ENCODE data around the gene BEND3.
A peak's percentile ranks its signal among the peaks of the same experiment; 100 is the strongest.
"Not testable (repeated sequence)": the region's sequence is repeated elsewhere in the genome, so short reads cannot be mapped to it uniquely, and the experiment has no call there.

The BEND3 gene

GRCh38 chr6:107114926-107115694, at the start of gene BEND3:
Gene BEND3, minus strand, starts transcription at chr6:107115515. Its CDS starts 16,230 bp downstream, at chr6:107099285.
- peak within 1 kb of the TSS; percentile 84 for H3K9ac ChIP-seq (ENCODE audit: low read depth, low read length, poor library complexity, severe bottlenecking)
- peak within 1 kb of the TSS; percentile 96 for H3K4me2 ChIP-seq (ENCODE audit: low read depth, low read length, poor library complexity, severe bottlenecking)
- peaks cover 5% of the 10 kb centered on the region; the same call in 1 of the 2 replicates for H3F3A ChIP-seq (ENCODE audit: low read depth)
- H4K20me1 ChIP-seq (ENCODE audit: insufficient read depth, low read length, poor library complexity, severe bottlenecking): no peaks in the 10 kb centered on the region
- peaks cover 31% of the 10 kb centered on the region for H3K79me2 ChIP-seq (ENCODE audit: insufficient read depth, low read length)
- no peaks in the 10 kb centered on the region for H3K27me3 ChIP-seq (ENCODE audit: insufficient read depth, low read length, poor library complexity, severe bottlenecking)
- no peaks in the 10 kb centered on the region for H3K9me2 ChIP-seq (replicated peaks; ENCODE audit: low read depth, low read length)
- H2AFZ ChIP-seq (ENCODE audit: low read length): peak within 1 kb of the TSS; percentile 83
- peaks cover 30% of the 10 kb centered on the region for H3K4me1 ChIP-seq (ENCODE audit: insufficient read depth, low read length, poor library complexity, severe bottlenecking)
- no peaks in the 10 kb centered on the region for H3K9me3 ChIP-seq (ENCODE audit: insufficient read depth, low read depth, low read length)
- no peak for TF ChIP-seq CTCF (conservative IDR thresholded peaks at IDR 0.05; ENCODE audit: low read length)
- no peak for TF ChIP-seq EZH2phosphoT487 (IDR thresholded peaks at IDR 0.05; ENCODE audit: borderline replicate concordance)
- H3K36me3 ChIP-seq (ENCODE audit: insufficient read depth, low read length): no peaks in the 10 kb centered on the region
- peak within 1 kb of the TSS; percentile 84 for H3K4me3 ChIP-seq (ENCODE audit: low read length, poor library complexity, severe bottlenecking)

- H3K9ac ChIP-seq (ENCODE audit: low read depth, low read length, poor library complexity, severe bottlenecking); H3K9me3 ChIP-seq (ENCODE audit: insufficient read depth, low read depth, low read length); H3K4me2 ChIP-seq (ENCODE audit: low read depth, low read length, poor library complexity, severe bottlenecking); H3F3A ChIP-seq (ENCODE audit: low read depth); H3K4me1 ChIP-seq (ENCODE audit: insufficient read depth, low read length, poor library complexity, severe bottlenecking); H3K27me3 ChIP-seq (ENCODE audit: insufficient read depth, low read length, poor library complexity, severe bottlenecking); H3K36me3 ChIP-seq (ENCODE audit: insufficient read depth, low read length); H3K79me2 ChIP-seq (ENCODE audit: insufficient read depth, low read length); H2AFZ ChIP-seq (ENCODE audit: low read length); H3K4me3 ChIP-seq (ENCODE audit: low read length, poor library complexity, severe bottlenecking); H4K20me1 ChIP-seq (ENCODE audit: insufficient read depth, low read length, poor library complexity, severe bottlenecking); H3K9me2 ChIP-seq (replicated peaks; ENCODE audit: low read depth, low read length): not testable (repeated sequence)
Measured at GRCh38 chr6:107164299-107164698, 49.0 kb upstream of the BEND3 start.

DNA sequence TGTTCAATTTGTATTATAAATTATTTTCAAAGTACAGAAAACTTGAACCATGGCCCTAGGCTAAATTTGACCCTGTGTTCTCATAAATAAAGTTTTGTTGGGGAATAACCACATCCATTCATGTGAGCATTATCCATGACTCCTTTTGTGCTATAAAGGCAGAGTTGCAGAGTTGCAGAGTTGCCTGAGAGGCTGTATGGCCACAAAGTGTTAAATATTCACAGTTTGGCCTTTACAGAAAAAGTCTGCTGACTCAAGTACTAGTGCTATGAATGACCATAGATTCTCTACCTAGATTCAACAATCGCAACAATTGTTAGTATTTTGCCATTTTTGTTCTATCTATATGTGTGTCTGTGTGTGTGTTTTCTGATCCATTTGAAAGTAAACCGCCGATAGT, 46.2 kb upstream of the BEND3 start:
- H3K27me3 ChIP-seq (ENCODE audit: insufficient read depth, low read length, poor library complexity, severe bottlenecking): no peaks in the 10 kb centered on the region
- H3K4me1 ChIP-seq (ENCODE audit: insufficient read depth, low read length, poor library complexity, severe bottlenecking): no peaks in the 10 kb centered on the region
- no peaks in the 10 kb centered on the region for H4K20me1 ChIP-seq (ENCODE audit: insufficient read depth, low read length, poor library complexity, severe bottlenecking)
- H3F3A ChIP-seq (ENCODE audit: low read depth): no peaks in the 10 kb centered on the region
- no peak overlapping the region for H3K4me3 ChIP-seq (ENCODE audit: low read length, poor library complexity, severe bottlenecking)
- no peak overlapping the region for H3K9ac ChIP-seq (ENCODE audit: low read depth, low read length, poor library complexity, severe bottlenecking)
- no peaks in the 10 kb centered on the region for H3K79me2 ChIP-seq (ENCODE audit: insufficient read depth, low read length)
- H3K9me2 ChIP-seq (replicated peaks; ENCODE audit: low read depth, low read length): no peaks in the 10 kb centered on the region
- no peak overlapping the region for H2AFZ ChIP-seq (ENCODE audit: low read length)
- no peaks in the 10 kb centered on the region for H3K36me3 ChIP-seq (ENCODE audit: insufficient read depth, low read length)
- no peak for TF ChIP-seq CTCF (conservative IDR thresholded peaks at IDR 0.05; ENCODE audit: low read length)
- no peak for TF ChIP-seq EZH2phosphoT487 (IDR thresholded peaks at IDR 0.05; ENCODE audit: borderline replicate concordance)
- H3K9me3 ChIP-seq (ENCODE audit: insufficient read depth, low read depth, low read length): no peaks in the 10 kb centered on the region
- no peak overlapping the region for H3K4me2 ChIP-seq (ENCODE audit: low read depth, low read length, poor library complexity, severe bottlenecking)

DNA sequence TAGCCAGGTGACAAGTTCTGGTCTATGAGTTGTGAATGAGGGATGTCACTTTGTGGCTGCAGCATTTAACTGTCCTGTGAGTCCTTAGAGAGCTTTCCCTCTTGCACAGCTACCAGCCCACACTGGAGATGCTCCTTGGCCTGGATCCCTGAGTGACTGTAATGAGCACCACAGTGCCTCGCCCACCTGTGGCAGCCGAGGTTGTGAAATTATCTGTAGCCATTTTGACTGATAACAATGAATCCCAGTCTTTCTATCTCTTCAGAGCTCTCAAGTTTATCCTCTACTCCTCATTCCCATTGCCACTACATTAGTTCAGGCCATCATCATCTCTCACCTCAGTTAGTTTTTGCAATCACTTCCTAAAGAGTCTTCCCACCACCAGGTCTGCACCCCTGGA, 41.3 kb upstream of the BEND3 start:
- H3K4me2 ChIP-seq (ENCODE audit: low read depth, low read length, poor library complexity, severe bottlenecking): no peak overlapping the region
- no peaks in the 10 kb centered on the region for H3K79me2 ChIP-seq (ENCODE audit: insufficient read depth, low read length)
- no peaks in the 10 kb centered on the region for H3K36me3 ChIP-seq (ENCODE audit: insufficient read depth, low read length)
- no peak overlapping the region for H3K9ac ChIP-seq (ENCODE audit: low read depth, low read length, poor library complexity, severe bottlenecking)
- H3K4me3 ChIP-seq (ENCODE audit: low read length, poor library complexity, severe bottlenecking): no peak overlapping the region
- H3F3A ChIP-seq (ENCODE audit: low read depth): no peaks in the 10 kb centered on the region
- no peak overlapping the region for H2AFZ ChIP-seq (ENCODE audit: low read length)
- no peaks in the 10 kb centered on the region for H4K20me1 ChIP-seq (ENCODE audit: insufficient read depth, low read length, poor library complexity, severe bottlenecking)
- no peaks in the 10 kb centered on the region for H3K4me1 ChIP-seq (ENCODE audit: insufficient read depth, low read length, poor library complexity, severe bottlenecking)
- no peaks in the 10 kb centered on the region for H3K9me3 ChIP-seq (ENCODE audit: insufficient read depth, low read depth, low read length)
- no peak for TF ChIP-seq EZH2phosphoT487 (IDR thresholded peaks at IDR 0.05; ENCODE audit: borderline replicate concordance)
- TF ChIP-seq CTCF (conservative IDR thresholded peaks at IDR 0.05; ENCODE audit: low read length): no peak
- H3K9me2 ChIP-seq (replicated peaks; ENCODE audit: low read depth, low read length): no peaks in the 10 kb centered on the region
- no peaks in the 10 kb centered on the region for H3K27me3 ChIP-seq (ENCODE audit: insufficient read depth, low read length, poor library complexity, severe bottlenecking)

Measured in Loucy (cell line).